Astrocyte (in vitro differentiated cells and primary cell): Measurements from ENCODE around the gene PCDHGA2.

ENCODE experiments used
- CTCF ChIP-seq: IDR thresholded peaks from 2 replicates; pipeline ENCODE4 v1.5.1; 2011; ENCODE audit warnings: low read depth, mild to moderate bottlenecking, inconsistent platforms, low read length, moderate library complexity; ENCODE audit not compliant: insufficient read depth
- EZH2 ChIP-seq: IDR thresholded peaks from 2 replicates; pipeline ENCODE4 v1.6.1; 2012; ENCODE audit warnings: mild to moderate bottlenecking, low read length, inconsistent platforms; ENCODE audit not compliant: insufficient read depth

- TF ChIP-seq CTCF: peak; percentile 30
- no peak for TF ChIP-seq EZH2
Measured at GRCh38 chr5:141359790-141360426, 21.3 kb downstream of the PCDHGA2 start, which contains the start of gene PCDHGB2.
